Motor neuron (in vitro differentiated cells): ENCODE measurements around the gene ZNF574. TPM values are rescaled to one million over a fixed set of nuclear protein-coding genes. Genes with fewer than 3 reads are reported as not detected.

Source experiments
- ATAC-seq, 8 experiments: fragments of 200-7000 bp; cut with Tn5 transposase; replicated peaks in 6 of 8; 2 replicates each; pipeline ENCODE4 v1.8.0; 2021; ENCODE audit warnings: mild to moderate bottlenecking in 8 of 8, moderate library complexity in 8 of 8
- H3K27ac ChIP-seq, 2 donors: fragments of 250-450 bp; sonication (Bioruptor Pico); 2 replicates each; pipeline ENCODE4 v1.9.0; 2021; ENCODE audit warnings: antibody characterized with exemption in 2 of 2, mild to moderate bottlenecking in 2 of 2, moderate library complexity in 1 of 2
- H3K4me1 ChIP-seq, 2 donors: fragments of 250-450 bp; sonication (Bioruptor Pico); replicated peaks in 1 of 2; 2 replicates each; pipeline ENCODE4 v1.6.1; 2021; ENCODE audit warnings: antibody characterized with exemption in 2 of 2, mild to moderate bottlenecking in 2 of 2, moderate library complexity in 1 of 2
- H3K4me3 ChIP-seq, 5 donors: fragments of 250-450 bp; sonication (Bioruptor Pico); 2 replicates each; pipeline ENCODE4 v1.9.0; 2021; ENCODE audit warnings: antibody characterized with exemption in 5 of 5, mild to moderate bottlenecking in 5 of 5, moderate library complexity in 4 of 5
- WGBS, 10 experiments: fragments of 450-650 bp; shearing (Covaris generic); methylation state at CpG; one replicate each; pipeline ENCODE4 v1.0.0; 2022; 5-methylcytosine and 5-hydroxymethylcytosine counted together
- in situ Hi-C, 9 experiments: fragments of 400-800 bp; cut with MboI; loops; one replicate each; pipeline ENCODE4 v1.15.0; 2021; ENCODE audit warnings: low sequenced_read_pairs in 9 of 9, low pct_unique_long_range_greater_than_20kb in 2 of 9; ENCODE audit not compliant: unreplicated experiment in 9 of 9
- total RNA-seq, 8 experiments: library from RNA; unstranded; fragments of 300-600 nt; gene quantifications; 2 replicates each; pipeline versions ENCODE4 v1.2.3 to v1.2.4, GENCODE V29; 2022

Gene ZNF574
- total RNA-seq, 8 experiments from 2014 or later = 7.4 to 17.4 (median 11.6) TPM

DNA sequence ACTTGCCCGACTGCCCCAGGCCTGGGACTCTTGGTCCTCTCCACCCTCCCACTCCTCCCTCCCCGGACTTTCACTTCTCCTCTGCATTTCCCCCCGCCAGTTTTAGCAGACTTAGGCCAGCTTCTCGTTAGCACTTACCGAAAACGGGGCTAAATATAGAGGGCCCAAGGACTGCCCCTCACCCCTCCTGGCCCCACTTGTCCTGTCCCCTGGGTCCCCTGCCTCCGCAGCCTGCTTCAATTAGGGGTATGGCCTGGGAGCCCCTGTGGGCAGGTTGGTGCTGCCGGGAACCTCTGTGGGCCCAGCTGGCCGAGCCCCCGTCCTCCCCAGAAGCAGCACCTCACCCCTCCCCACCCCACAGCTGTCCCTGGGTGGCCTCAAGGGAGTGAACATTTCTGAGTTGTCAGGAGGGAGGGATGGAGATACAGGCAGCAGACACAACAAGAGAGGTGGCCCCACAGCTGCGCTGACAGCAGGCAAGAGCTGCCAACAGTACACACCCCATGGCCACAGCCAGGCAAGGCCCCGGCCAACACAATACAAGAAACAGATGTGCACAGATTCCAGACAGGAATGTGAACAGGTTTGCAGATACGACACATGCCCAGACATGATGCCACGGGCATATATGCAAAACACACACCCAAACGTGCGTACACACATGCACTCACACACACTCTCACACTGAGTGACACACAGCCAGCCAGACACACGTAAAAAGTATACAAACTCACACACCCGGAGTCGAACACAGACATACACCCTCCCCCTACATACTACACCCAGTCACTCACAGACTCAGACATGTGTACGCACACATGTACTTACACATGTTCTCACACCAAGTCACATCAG is 53.7 kb downstream of the ZNF574 start:
- WGBS, 10 experiments = 23 to 74% (median 69%) methylated on average over 3 to 5 of the region's 20 CpGs; no CpG with 5 or more reads in 7 of the 10 experiments
- in situ Hi-C loops = loop anchor here in 3 of 9 experiments (10.0 kb wide), 2 partner anchors 55 to 65 kb away; no protein-coding TSS in a partner anchor
- H3K4me3 ChIP-seq = no peak overlapping the region

DNA sequence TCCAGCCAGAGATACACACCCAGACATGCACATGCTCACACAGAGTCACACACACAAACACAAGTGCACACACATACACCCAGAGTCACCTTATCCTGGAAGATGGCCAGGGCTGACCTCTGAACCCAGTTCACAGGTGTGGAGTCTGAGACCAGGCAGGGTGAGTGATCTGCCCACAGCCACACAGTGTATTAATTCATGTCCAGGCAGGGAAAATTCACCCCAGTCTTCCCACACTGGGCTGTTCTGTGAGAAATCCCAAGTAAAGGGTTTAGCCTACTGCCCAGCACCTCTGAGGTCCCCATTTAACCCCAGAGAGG is 54.2 kb downstream of the ZNF574 start:
- no peak overlapping the region for H3K4me3 ChIP-seq
- ATAC-seq = no peak
- peaks cover 39 to 40% of the 10 kb centered on the region in 2 donors for H3K4me1 ChIP-seq
- no peak overlapping the region for H3K27ac ChIP-seq
- in situ Hi-C loops = loop anchor here in 1 of 9 experiments (10.0 kb wide), 1 partner anchor 55 kb away; no protein-coding TSS in a partner anchor

More for the DNA sequence above, 53.7 kb downstream of the ZNF574 start:
- Histone ChIP-seq H3K4me1 (peaks cover 34% of the 10 kb centered on the region in 2 donors), H3K27ac (no peak overlapping the region)
- peak; percentile 15 to 91 (median 42) for ATAC-seq

Other genes with a start within 250 kb of the ZNF574 start
- under 1 TPM in 5 of 8 experiments, not detected in 3; 0.14 to 0.43 (median 0.25) TPM for gene LYPD4, start 231.5 kb upstream of the ZNF574 start, total RNA-seq
- under 1 TPM in 5 of 8 experiments, not detected in 3; 0.09 to 0.90 (median 0.13) TPM for gene DMRTC2, start 231.1 kb upstream of the ZNF574 start, total RNA-seq
- 1,000 to 10,000 TPM; 2,323 to 4,988 (median 4,056) TPM for gene RPS19, start 215.9 kb upstream of the ZNF574 start, total RNA-seq
- 1 to 10 TPM in 1 of 8 experiments, under 1 TPM in 6, not detected in 1; 0.27 to 1.1 (median 0.41) TPM for gene CD79A, start 198.9 kb upstream of the ZNF574 start, total RNA-seq
- 10 to 100 TPM; 10.4 to 64.9 (median 24.2) TPM for gene ARHGEF1, start 193.0 kb upstream of the ZNF574 start, total RNA-seq
- 1 to 10 TPM in 2 of 8 experiments, under 1 TPM in 6; 0.25 to 1.8 (median 0.59) TPM for gene ERFL, start 147.7 kb upstream of the ZNF574 start, total RNA-seq
- 100 to 1,000 TPM in 6 of 8 experiments, 10 to 100 TPM in 2; 77.0 to 267 (median 181) TPM for gene RABAC1, start 116.8 kb upstream of the ZNF574 start, total RNA-seq
- 100 to 1,000 TPM in 4 of 8 experiments, 10 to 100 TPM in 1, 1 to 10 TPM in 3; 2.4 to 243 (median 117) TPM for gene ATP1A3, start 81.9 kb upstream of the ZNF574 start, total RNA-seq
- gene GRIK5, start 6.0 kb upstream of the ZNF574 start, total RNA-seq = 10 to 100 TPM in 3 of 8 experiments, 1 to 10 TPM in 3, under 1 TPM in 2; 0.41 to 19.5 (median 6.1) TPM
- 10 to 100 TPM in 4 of 8 experiments, 1 to 10 TPM in 2, under 1 TPM in 2; 0.54 to 30.6 (median 7.7) TPM for gene POU2F2, start 56.3 kb downstream of the ZNF574 start, total RNA-seq
- gene DEDD2, start 141.5 kb downstream of the ZNF574 start, total RNA-seq = 10 to 100 TPM; 17.9 to 35.9 (median 24.7) TPM
- gene ZNF526, start 144.1 kb downstream of the ZNF574 start, total RNA-seq = 10 to 100 TPM in 2 of 8 experiments, 1 to 10 TPM in 6; 5.1 to 14.1 (median 8.0) TPM
- gene GSK3A, start 166.4 kb downstream of the ZNF574 start, total RNA-seq = 10 to 100 TPM; 17.7 to 30.0 (median 26.5) TPM
- gene ERF, start 179.0 kb downstream of the ZNF574 start, total RNA-seq = 10 to 100 TPM in 7 of 8 experiments, 1 to 10 TPM in 1; 8.4 to 55.4 (median 17.4) TPM
- 10 to 100 TPM; 15.8 to 59.1 (median 27.9) TPM for gene CIC, start 193.1 kb downstream of the ZNF574 start, total RNA-seq
- gene PRR19, start 226.0 kb downstream of the ZNF574 start, total RNA-seq = 1 to 10 TPM in 6 of 8 experiments, under 1 TPM in 2; 0.92 to 2.6 (median 1.1) TPM
- gene PAFAH1B3, start 226.5 kb downstream of the ZNF574 start, total RNA-seq = 100 to 1,000 TPM in 4 of 8 experiments, 10 to 100 TPM in 4; 19.2 to 230 (median 114) TPM
- gene TMEM145, start 237.1 kb downstream of the ZNF574 start, total RNA-seq = 10 to 100 TPM in 2 of 8 experiments, 1 to 10 TPM in 4, under 1 TPM in 1, not detected in 1; 0.42 to 18.5 (median 5.9) TPM
- gene MEGF8, start 249.5 kb downstream of the ZNF574 start, total RNA-seq = 10 to 100 TPM in 7 of 8 experiments, 1 to 10 TPM in 1; 9.8 to 72.2 (median 28.7) TPM